Stromal cell of bone marrow (primary cell): ENCODE results near the gene NR2F1-AS1.
"Not testable (repeated sequence)": the region's sequence is repeated elsewhere in the genome, so short reads cannot be mapped to it uniquely, and the experiment has no call there.

Source experiments
- DNase-seq: peaks from one replicate; pipeline ENCODE4 v3.0.0-alpha.2; 2012; ENCODE audit warnings: low read depth

NR2F1-AS1 gene

GRCh38 chr5:93428868-93429267, 152.2 kb downstream of the NR2F1-AS1 start:
- DNase-seq: no peak

- DNase-seq: no peak
These were observed 153.7 kb downstream of the NR2F1-AS1 start for GRCh38 chr5:93427316-93427715.

GRCh38 chr5:93425096-93425495, 155.9 kb downstream of the NR2F1-AS1 start:
- DNase-seq: no peak

GRCh38 chr5:93423300-93423699, 157.7 kb downstream of the NR2F1-AS1 start:
- DNase-seq: no peak

- DNase-seq: no peak
These were observed 158.3 kb downstream of the NR2F1-AS1 start for GRCh38 chr5:93422652-93423280.

- no peak for DNase-seq
These were observed 159.0 kb downstream of the NR2F1-AS1 start for GRCh38 chr5:93421987-93422401.

- DNase-seq: no peak
These were observed 159.6 kb downstream of the NR2F1-AS1 start for GRCh38 chr5:93421468-93421867.

- no peak for DNase-seq
These were observed 163.5 kb downstream of the NR2F1-AS1 start for GRCh38 chr5:93417490-93417889.

GRCh38 chr5:93415819-93416218, 165.2 kb downstream of the NR2F1-AS1 start:
- no peak for DNase-seq

GRCh38 chr5:93411716-93412115, 169.3 kb downstream of the NR2F1-AS1 start:
- DNase-seq: no peak

GRCh38 chr5:93409691-93410090, 171.3 kb downstream of the NR2F1-AS1 start:
- no peak for DNase-seq

- DNase-seq: no peak
These were observed 173.6 kb downstream of the NR2F1-AS1 start for GRCh38 chr5:93407454-93407853.

GRCh38 chr5:93406971-93407401, 174.0 kb downstream of the NR2F1-AS1 start:
- no peak for DNase-seq

GRCh38 chr5:93404246-93404645, 176.8 kb downstream of the NR2F1-AS1 start:
- no peak for DNase-seq

GRCh38 chr5:93403141-93403928, 177.7 kb downstream of the NR2F1-AS1 start:
- DNase-seq: no peak

GRCh38 chr5:93402451-93402850, 178.6 kb downstream of the NR2F1-AS1 start:
- DNase-seq: no peak

GRCh38 chr5:93401634-93402213, 179.3 kb downstream of the NR2F1-AS1 start:
- no peak for DNase-seq

GRCh38 chr5:93399675-93400074, 181.3 kb downstream of the NR2F1-AS1 start:
- no peak for DNase-seq

GRCh38 chr5:93395971-93396379, 185.0 kb downstream of the NR2F1-AS1 start:
- no peak for DNase-seq

- DNase-seq: no peak
These were observed 186.0 kb downstream of the NR2F1-AS1 start for GRCh38 chr5:93395010-93395409.

- DNase-seq: no peak
These were observed 186.7 kb downstream of the NR2F1-AS1 start for GRCh38 chr5:93394301-93394700.

GRCh38 chr5:93391169-93391568, 189.8 kb downstream of the NR2F1-AS1 start:
- not testable (repeated sequence) for DNase-seq

- peak; percentile 9 for DNase-seq
These were observed 195.4 kb downstream of the NR2F1-AS1 start for GRCh38 chr5:93385655-93386054.
